A673 (cell line): ENCODE measurements around the gene ERVH48-1.
"Not testable (repeated sequence)": the region's sequence is repeated elsewhere in the genome, so short reads cannot be mapped to it uniquely, and the experiment has no call there.

Source experiments
- CTCF ChIP-seq: fragments of 300-800, 200-600 bp; sonication (generic); conservative IDR thresholded peaks from 2 replicates; pipeline ENCODE4 v1.5.1; 2017; ENCODE audit warnings: low read depth, mild to moderate bottlenecking, antibody characterized with exemption, low read length, moderate library complexity, mixed read lengths
- EZH2 ChIP-seq: fragments of 200-600 bp; sonication (generic); IDR thresholded peaks from 2 replicates; pipeline ENCODE4 v1.6.1; 2017; ENCODE audit warnings: borderline replicate concordance, low read depth, mild to moderate bottlenecking, mixed read lengths, antibody characterized with exemption, low read length; ENCODE audit not compliant: poor library complexity, severe bottlenecking

- not testable (repeated sequence) for TF ChIP-seq EZH2, CTCF
Observed at GRCh38 chr21:42951193-42951592, 25.8 kb upstream of the ERVH48-1 start.
